ENCODE results near the gene CLIC6. TPM values are rescaled to one million over a fixed set of nuclear protein-coding genes. Genes with fewer than 3 reads are reported as not detected.

The CLIC6 gene
- total and polyA plus RNA-seq, 7 donors = 0.50 to 35.5 (median 7.7) TPM

DNA sequence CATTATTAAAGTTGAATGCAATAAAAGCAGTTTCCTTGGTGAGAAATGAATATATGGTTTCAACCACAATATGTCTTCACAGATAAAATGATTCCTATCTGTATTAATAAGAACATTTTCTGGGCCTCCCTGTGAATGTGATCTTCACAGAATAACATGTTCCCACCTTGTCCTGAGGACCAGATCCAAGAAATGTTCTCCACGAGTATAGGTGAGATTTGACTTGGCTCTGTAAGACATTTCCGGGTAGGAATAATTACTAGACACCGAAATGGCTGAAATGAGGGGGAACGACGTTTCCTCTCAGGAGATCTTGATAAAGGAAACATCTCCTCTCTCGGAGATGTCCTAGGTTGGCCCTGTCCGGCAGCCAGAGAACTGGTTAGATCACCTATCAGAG, 61.4 kb downstream of the CLIC6 start:
- ATAC-seq = no peak
- Histone ChIP-seq H3K27ac (no peak overlapping the region), H3K4me1 (peaks cover 13% of the 10 kb centered on the region), H3K36me3 (ENCODE audit: insufficient read depth in 1 of 2, low read depth in 1 of 2) (no peaks in the 10 kb centered on the region), H3K4me3 (no peak overlapping the region), H3K9me3 (no peaks in the 10 kb centered on the region), H3K27me3 (ENCODE audit: insufficient read depth in 3 of 3, low read length in 2 of 3) (no peaks in the 10 kb centered on the region)
- intact Hi-C loops (cut with DNase I) = no loop called here
- no peak for DNase-seq
- 71 to 88% (median 81%) methylated on average over 7 of the region's 7 CpGs for WGBS, 3 donors
- TF ChIP-seq, protein P1, sequence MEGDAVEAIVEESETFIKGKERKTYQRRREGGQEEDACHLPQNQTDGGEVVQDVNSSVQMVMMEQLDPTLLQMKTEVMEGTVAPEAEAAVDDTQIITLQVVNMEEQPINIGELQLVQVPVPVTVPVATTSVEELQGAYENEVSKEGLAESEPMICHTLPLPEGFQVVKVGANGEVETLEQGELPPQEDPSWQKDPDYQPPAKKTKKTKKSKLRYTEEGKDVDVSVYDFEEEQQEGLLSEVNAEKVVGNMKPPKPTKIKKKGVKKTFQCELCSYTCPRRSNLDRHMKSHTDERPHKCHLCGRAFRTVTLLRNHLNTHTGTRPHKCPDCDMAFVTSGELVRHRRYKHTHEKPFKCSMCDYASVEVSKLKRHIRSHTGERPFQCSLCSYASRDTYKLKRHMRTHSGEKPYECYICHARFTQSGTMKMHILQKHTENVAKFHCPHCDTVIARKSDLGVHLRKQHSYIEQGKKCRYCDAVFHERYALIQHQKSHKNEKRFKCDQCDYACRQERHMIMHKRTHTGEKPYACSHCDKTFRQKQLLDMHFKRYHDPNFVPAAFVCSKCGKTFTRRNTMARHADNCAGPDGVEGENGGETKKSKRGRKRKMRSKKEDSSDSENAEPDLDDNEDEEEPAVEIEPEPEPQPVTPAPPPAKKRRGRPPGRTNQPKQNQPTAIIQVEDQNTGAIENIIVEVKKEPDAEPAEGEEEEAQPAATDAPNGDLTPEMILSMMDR (IDR thresholded peaks at IDR 0.05) = no peak

DNA sequence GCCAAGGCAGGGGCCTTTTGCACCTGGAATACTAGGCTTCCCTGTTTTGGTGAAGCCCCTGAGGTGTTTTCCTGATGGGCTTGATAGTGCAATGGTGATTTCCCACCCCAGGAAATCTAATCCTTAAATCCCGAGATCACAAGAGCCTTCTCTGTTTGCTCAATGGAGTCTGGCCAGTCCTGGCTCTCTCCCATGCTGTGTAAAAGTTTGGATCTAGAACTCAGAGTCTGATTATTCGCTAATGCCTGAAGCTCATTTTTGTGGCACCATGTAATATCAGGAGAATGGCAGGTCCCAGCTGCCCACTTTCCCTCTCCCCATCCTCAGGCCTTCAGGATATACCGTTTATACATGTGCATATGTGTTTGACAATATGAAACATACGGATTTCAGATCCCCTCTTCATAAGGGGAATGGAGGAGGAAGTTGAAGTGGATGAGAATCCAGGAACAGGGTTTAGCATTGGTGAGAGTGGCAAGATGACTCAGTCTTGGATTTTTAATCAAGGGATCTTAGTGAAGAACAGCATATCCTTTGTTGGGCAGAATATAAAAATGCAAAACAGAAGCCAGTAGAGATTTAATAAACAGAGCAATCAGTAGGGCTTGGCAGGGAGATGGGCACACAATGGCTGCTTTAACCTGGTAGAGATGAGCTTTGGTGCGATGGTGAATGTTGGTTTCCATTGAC, 62.1 kb downstream of the CLIC6 start:
- H3K4me1 ChIP-seq = peaks cover 20% of the 10 kb centered on the region
- no peak overlapping the region for H3K27ac ChIP-seq
- TF ChIP-seq, protein P1 (IDR thresholded peaks at IDR 0.05) = no peak
- no peaks in the 10 kb centered on the region for H3K9me3 ChIP-seq
- no peaks in the 10 kb centered on the region for H3K27me3 ChIP-seq (ENCODE audit: insufficient read depth in 3 of 3, low read length in 2 of 3)
- no peak overlapping the region for H3K4me3 ChIP-seq
- no peaks in the 10 kb centered on the region for H3K36me3 ChIP-seq (ENCODE audit: insufficient read depth in 1 of 2, low read depth in 1 of 2)
- 55 to 67% (median 60%) methylated on average over 5 of the region's 5 CpGs for WGBS, 3 donors
- DNase-seq (no peak), ATAC-seq (no peak)
- intact Hi-C loops (cut with DNase I) = no loop called here

DNA sequence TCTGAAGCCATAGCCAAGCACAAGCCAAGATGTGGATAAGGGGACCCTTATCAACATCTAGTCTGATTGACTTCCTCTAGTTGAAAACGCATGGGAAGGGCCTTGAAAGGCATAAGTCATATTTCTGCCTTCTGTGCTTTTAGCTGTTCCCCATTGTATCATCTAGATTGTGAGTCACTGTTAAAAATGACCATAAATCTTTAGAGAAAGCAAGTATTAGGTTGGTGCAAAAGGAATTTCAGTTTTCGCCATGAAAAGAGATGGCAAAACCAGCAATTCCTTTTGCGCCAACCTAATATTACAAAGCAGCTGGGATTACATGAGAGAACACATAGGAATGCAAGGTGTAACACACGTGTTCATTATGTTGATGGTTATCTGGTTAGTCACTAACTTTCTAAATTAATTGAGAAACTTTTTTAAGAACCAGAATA, 63.6 kb downstream of the CLIC6 start:
- H3K36me3 ChIP-seq (ENCODE audit: insufficient read depth in 1 of 2, low read depth in 1 of 2) = no peaks in the 10 kb centered on the region
- intact Hi-C loops (cut with DNase I) = no loop called here
- H3K27me3 ChIP-seq (ENCODE audit: insufficient read depth in 3 of 3, low read length in 2 of 3) = no peaks in the 10 kb centered on the region
- H3K27ac ChIP-seq = no peak overlapping the region
- H3K4me1 ChIP-seq = peaks cover 35% of the 10 kb centered on the region
- no peaks in the 10 kb centered on the region for H3K9me3 ChIP-seq
- DNase-seq (no peak), ATAC-seq (no peak)
- TF ChIP-seq, protein P1 (IDR thresholded peaks at IDR 0.05) = no peak
- no peak overlapping the region for H3K4me3 ChIP-seq
- WGBS, 3 donors = 87 to 92% (median 89%) methylated on average over 4 of the region's 4 CpGs

DNA sequence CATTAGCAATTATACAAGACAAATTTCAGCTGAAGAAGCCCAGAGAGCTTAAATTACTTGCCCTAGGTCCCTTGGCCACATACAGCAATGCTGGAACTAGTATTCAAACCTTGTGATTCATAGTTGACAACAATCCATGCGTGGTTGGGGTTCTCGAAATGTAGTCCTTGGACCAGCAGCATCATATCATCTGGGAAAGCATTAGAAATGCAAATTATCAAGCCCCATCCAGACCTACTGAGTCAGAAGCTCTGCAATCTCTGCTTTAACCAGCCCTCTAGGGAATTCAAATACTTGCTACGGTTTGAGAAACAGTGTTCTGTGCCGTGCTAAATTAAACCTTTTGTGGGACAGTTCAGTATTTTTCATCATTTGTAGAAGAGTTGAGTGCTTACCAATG, 65.1 kb downstream of the CLIC6 start:
- 65 to 90% (median 70%) methylated on average over 4 of the region's 4 CpGs for WGBS, 3 donors
- Histone ChIP-seq H3K36me3 (ENCODE audit: insufficient read depth in 1 of 2, low read depth in 1 of 2) (no peaks in the 10 kb centered on the region), H3K27me3 (ENCODE audit: insufficient read depth in 3 of 3, low read length in 2 of 3) (no peaks in the 10 kb centered on the region), H3K27ac (peak overlapping the region; percentile 90), H3K4me1 (peaks cover 40% of the 10 kb centered on the region), H3K9me3 (no peaks in the 10 kb centered on the region), H3K4me3 (no peak overlapping the region)
- TF ChIP-seq, protein P1 (IDR thresholded peaks at IDR 0.05) = no peak
- intact Hi-C loops (cut with DNase I) = no loop called here
- ATAC-seq (no peak), DNase-seq (no peak)

DNA sequence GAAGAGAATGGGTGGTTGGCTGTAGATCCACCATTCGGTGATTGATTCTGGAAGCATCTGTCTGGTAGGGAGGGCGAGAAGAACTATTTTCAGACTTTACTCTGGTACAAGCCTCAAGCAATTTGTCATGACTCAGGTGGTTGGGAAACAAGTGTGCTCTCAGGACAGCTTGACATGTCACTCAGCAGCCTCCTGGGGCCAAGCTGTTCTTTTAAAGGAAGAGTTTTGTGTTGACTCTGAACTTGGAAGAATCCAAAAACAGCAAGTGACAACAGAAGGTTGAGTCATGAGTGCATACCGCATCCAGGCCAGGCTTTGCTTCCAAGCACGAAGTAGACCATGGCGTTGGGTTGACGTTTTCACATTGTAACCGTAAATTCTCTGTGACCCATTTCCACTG, 65.9 kb downstream of the CLIC6 start:
- TF ChIP-seq, protein P1 (IDR thresholded peaks at IDR 0.05) = no peak
- peaks cover 40% of the 10 kb centered on the region for H3K4me1 ChIP-seq
- H3K27ac ChIP-seq = peak overlapping the region; percentile 90
- intact Hi-C loops (cut with DNase I) = loop anchor here in 1 of 2 donors (5.0 kb wide), 1 partner anchor 58 kb away; no protein-coding TSS in a partner anchor
- WGBS, 3 donors = 32 to 54% (median 33%) methylated on average over 7 of the region's 7 CpGs
- ATAC-seq (peak; percentile 88 to 94 (median 88)), DNase-seq (peak; percentile 60 to 74)
- H3K9me3 ChIP-seq = no peaks in the 10 kb centered on the region
- no peak overlapping the region for H3K4me3 ChIP-seq
- H3K27me3 ChIP-seq (ENCODE audit: insufficient read depth in 3 of 3, low read length in 2 of 3) = no peaks in the 10 kb centered on the region
- no peaks in the 10 kb centered on the region for H3K36me3 ChIP-seq (ENCODE audit: insufficient read depth in 1 of 2, low read depth in 1 of 2)

Measured in psoas muscle (tissue), 8 donors.